Endothelial cell of umbilical vein (primary cell): ENCODE results near the gene MARF1. TPM values are rescaled to one million over a fixed set of nuclear protein-coding genes. Genes with fewer than 3 reads are reported as not detected.

ENCODE experiments used
- BruUV-seq: library from RNA; stranded (reverse); fragments of 400-500 nt; replicated peaks from 2 replicates; lab custom pipeline; 2021; lab: Mats Ljungman, UMichigan
- CTCF ChIA-PET: fragments of 300-600, 350-600 bp; sonication (Branson Sonifier 250); formaldehyde crosslinking; loops from one replicate; lab custom pipeline; 2021; ENCODE audit warnings: antibody characterized with exemption, inconsistent platforms; lab: Charles Lee
- POLR2A ChIA-PET: fragments of 300-600, 350-600 bp; sonication (Branson Sonifier 250); formaldehyde crosslinking; loops from one replicate; lab custom pipeline; 2021; ENCODE audit warnings: antibody characterized with exemption, inconsistent platforms; lab: Charles Lee
- DNase-seq: peaks from one replicate; pipeline ENCODE4 v3.0.0-alpha.2; 2011; ENCODE audit warnings: low read depth, low spot score
- FAIRE-seq: peaks from 2 replicates; lab custom pipeline; 2011; peaks lifted over from hg19 to GRCh38; lab: Jason Lieb, UNC
- H2AFZ ChIP-seq: 2 replicates; pipeline ENCODE4 v1.6.0; 2012; ENCODE audit warnings: low read depth, low read length, control low read depth, inconsistent platforms
- H3K27ac ChIP-seq: 2 replicates; pipeline ENCODE4 v1.5.1; 2011; ENCODE audit warnings: low read depth, mild to moderate bottlenecking, control low read depth, low read length, moderate library complexity; ENCODE audit not compliant: insufficient read depth
- H3K27me3 ChIP-seq, 2 experiments: 2 replicates each; pipeline versions ENCODE4 v1.6.0 to v1.6.1; 2011; ENCODE audit warnings: low read length in 2 of 2, mixed read lengths in 1 of 2; ENCODE audit not compliant: control insufficient read depth in 2 of 2, insufficient read depth in 2 of 2
- H3K36me3 ChIP-seq, 2 experiments: 2 replicates in 1 of 2; 3 replicates in 1 of 2; pipeline ENCODE4 v1.5.1; 2011; ENCODE audit warnings: low read length in 2 of 2, mild to moderate bottlenecking in 1 of 2, moderate library complexity in 1 of 2; ENCODE audit not compliant: control insufficient read depth in 2 of 2, insufficient read depth in 2 of 2; ENCODE audit errors: extremely low read depth in 1 of 2
- H3K4me1 ChIP-seq: 3 replicates; pipeline ENCODE4 v1.5.1; 2011; ENCODE audit warnings: mild to moderate bottlenecking, low read length; ENCODE audit not compliant: control insufficient read depth, insufficient read depth; ENCODE audit errors: extremely low read depth
- H3K4me2 ChIP-seq: 2 replicates; pipeline ENCODE4 v1.6.1; 2011; ENCODE audit warnings: low read length, control low read depth, mixed read lengths; ENCODE audit not compliant: insufficient read depth
- H3K4me3 ChIP-seq, 3 experiments: fragments of 200-600 bp in 1 of 3; sonication (generic), shearing (Covaris generic) in 1 of 3; replicated peaks in 1 of 3; 2 replicates each; pipeline ENCODE4 v1.5.1; 2011 to 2016; ENCODE audit warnings: control low read depth in 3 of 3, low read length in 3 of 3, mild to moderate bottlenecking in 2 of 3, inconsistent platforms in 1 of 3, low read depth in 1 of 3, moderate library complexity in 1 of 3; ENCODE audit not compliant: insufficient read depth in 1 of 3
- H3K79me2 ChIP-seq: 2 replicates; pipeline ENCODE4 v1.6.0; 2012; ENCODE audit warnings: low read length, inconsistent platforms; ENCODE audit not compliant: control insufficient read depth, insufficient read depth
- H3K9ac ChIP-seq: replicated peaks from 2 replicates; pipeline ENCODE3; 2011; ENCODE audit warnings: low read length, control low read depth; ENCODE audit not compliant: insufficient read depth; ENCODE audit errors: extremely low read depth
- H3K9me1 ChIP-seq: replicated peaks from 3 replicates; pipeline ENCODE4 v1.6.0; 2011; ENCODE audit warnings: mild to moderate bottlenecking, low read length; ENCODE audit not compliant: control insufficient read depth, insufficient read depth; ENCODE audit errors: extremely low read depth
- H3K9me3 ChIP-seq: replicated peaks from 2 replicates; pipeline ENCODE4 v1.5.1; 2012; ENCODE audit warnings: low read length, inconsistent platforms; ENCODE audit not compliant: control insufficient read depth, insufficient read depth
- H4K20me1 ChIP-seq: replicated peaks from 2 replicates; pipeline ENCODE3; 2011; ENCODE audit warnings: mild to moderate bottlenecking, low read length; ENCODE audit not compliant: control insufficient read depth, insufficient read depth; ENCODE audit errors: extremely low read depth
- CTCF ChIP-seq, 2 donors: IDR thresholded peaks; 1 replicate in 1 of 2; 2 replicates in 1 of 2; pipeline ENCODE4 v1.5.1; 2011; ENCODE audit warnings: low read length in 2 of 2, mild to moderate bottlenecking in 2 of 2, moderate library complexity in 2 of 2, control low read depth in 1 of 2, inconsistent platforms in 1 of 2, low read depth in 1 of 2; ENCODE audit not compliant: insufficient read depth in 1 of 2; ENCODE audit errors: extremely low read depth in 1 of 2
- POLR2A ChIP-seq: IDR thresholded peaks from 2 replicates; pipeline ENCODE4 v1.6.1; 2012; ENCODE audit warnings: low read depth, mild to moderate bottlenecking, control low read depth, low read length
- dilution Hi-C: fragments of 300-500 bp; cut with MboI; formaldehyde crosslinking; loops from one replicate; pipeline ENCODE4 v1.15.0; 2019; ENCODE audit warnings: low sequenced_read_pairs; ENCODE audit not compliant: extremely low pct_ligation_motif_present
- intact Hi-C: fragments of 100-400 bp; cut with micrococcal nuclease; formaldehyde crosslinking; loops from one replicate; pipeline ENCODE4 v1.10.0; 2022
- polyA plus RNA-seq, 4 experiments: library from polyadenylated mRNA; depleted of rRNA in 3 of 4; stranded (reverse) in 3 of 4; unstranded in 1 of 4; fragments of >200 nt; gene quantifications; 2 replicates each; pipeline versions ENCODE4 v1.2.1 to v1.2.3, GENCODE V29; 2011 to 2012; ENCODE audit warnings: missing spikeins in 1 of 4
- total RNA-seq: library from RNA; stranded (reverse); gene quantifications from 2 replicates; pipeline ENCODE4 v1.2.3, GENCODE V29; 2021
- TF ChIP-seq, protein P1 (sequence below): IDR thresholded peaks from 2 replicates; pipeline ENCODE4 v1.6.1; 2011; ENCODE audit not compliant: insufficient read depth, insufficient read length

MARF1 gene
- total and polyA plus RNA-seq, 2 donors (not counting 3 experiments of a cell fraction or from before 2014, with no cell fraction given) = 14.6 to 58.5 TPM

GRCh38 chr16:15610369-15610871, 32.5 kb downstream of the MARF1 start:
- no peak for FAIRE-seq

More at GRCh38 chr16:15610369-15610871, 32.5 kb downstream of the MARF1 start:
- dilution Hi-C loops = no loop called here
- no peak for DNase-seq
- H2AFZ ChIP-seq = no peak overlapping the region
- H4K20me1 ChIP-seq = no peaks in the 10 kb centered on the region
- ChIA-PET CTCF (interaction anchor here (1.3 to 3.2 kb wide), 2 partner anchors 11 to 183 kb away, joined by 3 to 11 read pairs; no protein-coding TSS in a partner anchor), POLR2A (no interaction called here)
- H3K27ac ChIP-seq = no peak overlapping the region
- H3K27me3 ChIP-seq = no peaks in the 10 kb centered on the region
- peaks cover 22 to 30% of the 10 kb centered on the region in 2 experiments for H3K36me3 ChIP-seq
- no peaks in the 10 kb centered on the region for H3K9me3 ChIP-seq
- TF ChIP-seq CTCF (IDR thresholded peaks at IDR 0.05; ENCODE audit: extremely low read depth in 1 of 2, insufficient read depth in 1 of 2, low read depth in 1 of 2, low read length in 2 of 2) (no peak), POLR2A (no peak)
- TF ChIP-seq, protein P1, sequence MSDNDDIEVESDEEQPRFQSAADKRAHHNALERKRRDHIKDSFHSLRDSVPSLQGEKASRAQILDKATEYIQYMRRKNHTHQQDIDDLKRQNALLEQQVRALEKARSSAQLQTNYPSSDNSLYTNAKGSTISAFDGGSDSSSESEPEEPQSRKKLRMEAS = no peak
- no TSS peak for BruUV-seq
- H3K9ac ChIP-seq = no peak overlapping the region
- H3K79me2 ChIP-seq = no peaks in the 10 kb centered on the region
- H3K4me1 ChIP-seq = no peaks in the 10 kb centered on the region
- H3K9me1 ChIP-seq = no peaks in the 10 kb centered on the region
- no peak overlapping the region for H3K4me2 ChIP-seq
- no peak overlapping the region for H3K4me3 ChIP-seq
- intact Hi-C loops = no loop called here
